GM12878 (cell line): Measurements from ENCODE around the gene RAB2B. TPM values are rescaled to one million over a fixed set of nuclear protein-coding genes. Genes with fewer than 3 reads are reported as not detected.
A peak's percentile ranks its signal among the peaks of the same experiment; 100 is the strongest.

Source experiments
- ATAC-seq: fragments of 200-7000 bp; cut with Tn5 transposase; 3 replicates; pipeline ENCODE4 v1.9.1; 2020; ENCODE audit warnings: mild to moderate bottlenecking, moderate library complexity
- Bru-seq: library from RNA; stranded (reverse); fragments of 400-500 nt; gene quantifications from one replicate; lab custom pipeline; 2021; lab: Mats Ljungman, UMichigan
- BruChase-seq, 2 experiments: library from RNA; stranded (reverse); fragments of 400-500 nt; gene quantifications; one replicate each; lab custom pipeline; 2021; lab: Mats Ljungman, UMichigan
- BruUV-seq: library from RNA; stranded (reverse); fragments of 400-500 nt; replicated peaks from 2 replicates; lab custom pipeline; 2021; lab: Mats Ljungman, UMichigan
- CTCF ChIA-PET: fragments of 300-600 bp; sonication (Branson Sonifier 250); formaldehyde crosslinking; extraction: SDS; loops from one replicate; lab custom pipeline; 2021; ENCODE audit warnings: inconsistent platforms; lab: Yijun Ruan, JAX
- POLR2A ChIA-PET: fragments of 350-600 bp; formaldehyde crosslinking; extraction: SDS; loops from one replicate; lab custom pipeline; 2021; ENCODE audit warnings: inconsistent platforms; lab: Charles Lee
- RAD21 ChIA-PET: fragments of 300-600 bp; sonication (Branson Sonifier 250); formaldehyde crosslinking; loops from one replicate; lab custom pipeline; 2023; ENCODE audit warnings: antibody characterized with exemption; ENCODE audit not compliant: unreplicated experiment; lab: Charles Lee
- SMC1A ChIA-PET: fragments of 300-600 bp; sonication (Branson Sonifier 250); formaldehyde crosslinking; loops from one replicate; lab custom pipeline; 2023; ENCODE audit not compliant: unreplicated experiment, uncharacterized antibody; lab: Charles Lee
- DNase-seq: peaks from one replicate; pipeline ENCODE4 v3.0.0-alpha.2; 2011; ENCODE audit warnings: low read depth, low spot score
- FAIRE-seq: peaks from 3 replicates; lab custom pipeline; 2011; peaks lifted over from hg19 to GRCh38; lab: Jason Lieb, UNC
- H2AFZ ChIP-seq: 2 replicates; pipeline ENCODE4 v1.6.0; 2011; ENCODE audit warnings: low read depth, low read length, control low read depth; ENCODE audit not compliant: control insufficient read depth
- H3K27ac ChIP-seq: 2 replicates; pipeline ENCODE4 v1.5.1; 2011; ENCODE audit warnings: control low read depth; ENCODE audit not compliant: control insufficient read depth, insufficient read depth
- H3K27me3 ChIP-seq, 2 experiments: replicated peaks in 1 of 2; 2 replicates each; pipeline versions ENCODE4 v1.6.0 to v1.6.1; 2011; ENCODE audit warnings: low read length in 1 of 2; ENCODE audit not compliant: control insufficient read depth in 2 of 2, insufficient read depth in 2 of 2
- H3K36me3 ChIP-seq, 2 experiments: 2 replicates each; pipeline ENCODE4 v1.5.1; 2011; ENCODE audit warnings: low read length in 1 of 2; ENCODE audit not compliant: control insufficient read depth in 2 of 2, insufficient read depth in 2 of 2
- H3K4me1 ChIP-seq: 2 replicates; pipeline ENCODE4 v1.6.1; 2011; ENCODE audit warnings: mild to moderate bottlenecking, low read length, moderate library complexity, mixed read lengths; ENCODE audit not compliant: control insufficient read depth, insufficient read depth
- H3K4me2 ChIP-seq: 2 replicates; pipeline ENCODE4 v1.6.0; 2011; ENCODE audit warnings: control low read depth; ENCODE audit not compliant: control insufficient read depth, insufficient read depth
- H3K4me3 ChIP-seq: fragments of 200-600 bp; sonication (generic); 2 replicates; pipeline ENCODE4 v1.5.1; 2016
- H3K79me2 ChIP-seq: 2 replicates; pipeline ENCODE4 v1.6.0; 2011; ENCODE audit warnings: low read length; ENCODE audit not compliant: control insufficient read depth, insufficient read depth
- H3K9ac ChIP-seq: 2 replicates; pipeline ENCODE4 v1.8.0; 2011; ENCODE audit warnings: low read length, control low read depth, mixed read lengths; ENCODE audit not compliant: control insufficient read depth, insufficient read depth
- H3K9me3 ChIP-seq: replicated peaks from 3 replicates; pipeline ENCODE4 v1.5.1; 2011; ENCODE audit warnings: mild to moderate bottlenecking, low read length; ENCODE audit not compliant: control insufficient read depth, insufficient read depth
- H4K20me1 ChIP-seq: 2 replicates; pipeline ENCODE4 v1.6.0; 2011; ENCODE audit not compliant: control insufficient read depth, insufficient read depth
- NFYA ChIP-seq: IDR thresholded peaks from 2 replicates; pipeline ENCODE4 v1.6.1; 2011; ENCODE audit warnings: low read depth, mild to moderate bottlenecking, low read length, improper control_type of control experiment, borderline replicate concordance
- NKRF ChIP-seq: fragments of 450-650 bp; conservative IDR thresholded peaks from 2 replicates; pipeline ENCODE4 v1.6.1; 2017; ENCODE audit warnings: mild to moderate bottlenecking, moderate library complexity
- POLR2AphosphoS2 ChIP-seq: IDR thresholded peaks from 2 replicates; pipeline ENCODE4 v1.6.1; 2011; ENCODE audit warnings: low read depth, mild to moderate bottlenecking, low read length, improper control_type of control experiment, moderate library complexity
- SIX5 ChIP-seq: IDR thresholded peaks from 2 replicates; pipeline ENCODE4 v1.6.1; 2011; ENCODE audit warnings: mild to moderate bottlenecking, low read depth, low read length, moderate library complexity; ENCODE audit not compliant: severe bottlenecking
- SMAD1 ChIP-seq: fragments of 450-650 bp; IDR thresholded peaks from 2 replicates; pipeline ENCODE4 v1.6.1; 2018; ENCODE audit warnings: mild to moderate bottlenecking, low read depth; ENCODE audit not compliant: partially characterized antibody
- ZNF384 ChIP-seq: IDR thresholded peaks from 2 replicates; pipeline ENCODE4 v1.6.1; 2012; ENCODE audit warnings: low read depth, mild to moderate bottlenecking, low read length, improper control_type of control experiment, borderline replicate concordance
- WGBS: methylation state at CpG from one replicate; pipeline ENCODE4 v1.1.6; 2016; ENCODE audit warnings: low lambda C conversion rate; ENCODE audit not compliant: insufficient replicate concordance, insufficient coverage; ENCODE audit errors: missing lambda C conversion rate; 5-methylcytosine and 5-hydroxymethylcytosine counted together
- in situ Hi-C: fragments of 300-500 bp; cut with MboI; formaldehyde crosslinking; loops from 9 replicates; pipeline ENCODE4 v1.14.3; 2018; ENCODE audit warnings: mixed read lengths
- intact Hi-C: fragments of 100-400 bp; cut with micrococcal nuclease; formaldehyde crosslinking; loops from one replicate; pipeline ENCODE4 v1.14.2; 2022; ENCODE audit not compliant: unreplicated experiment
- long read RNA-seq, 2 experiments: library from polyadenylated mRNA; unstranded; transcript quantifications; one replicate each; pipeline ENCODE4 v2.0.0, GENCODE V29; 2019 to 2020
- polyA minus RNA-seq, 3 experiments: library from RNA; depleted of rRNA, polyadenylated mRNA; stranded (reverse); fragments of >200 nt; gene quantifications; 2 replicates each; pipeline ENCODE4 v1.2.3, GENCODE V29; 2011
- polyA plus RNA-seq, 11 experiments: library from polyadenylated mRNA; depleted of rRNA in 4 of 11; unstranded in 6 of 11; stranded (reverse) in 5 of 11; fragments of >200 nt; fragmentation: Nextera tagmentation in 4 of 11; fragmentation: Illumina TruSeq in 1 of 11; extraction: Ambion mirVana in 4 of 11; extraction: Trizol in 1 of 11; gene quantifications; 1 replicate in 1 of 11; 2 replicates in 10 of 11; pipeline versions ENCODE4 v1.2.1 to v1.2.3, GENCODE V29; 2011 to 2016; ENCODE audit warnings: inconsistent platforms in 2 of 11, missing spikeins in 2 of 11, low read depth in 1 of 11
- total RNA-seq, 4 experiments: library from RNA; depleted of rRNA in 3 of 4; stranded (reverse); fragments of >200 nt in 3 of 4; fragmentation: Illumina TruSeq in 1 of 4; extraction: Trizol in 1 of 4; gene quantifications; 2 replicates each; pipeline versions ENCODE4 v1.2.1 to v1.2.3, GENCODE V29; 2013 to 2021
- TF ChIP-seq, protein P1 (sequence below): IDR thresholded peaks from 2 replicates; pipeline ENCODE4 v1.6.1; 2011; ENCODE audit warnings: low read depth, low read length, improper control_type of control experiment, borderline replicate concordance
- TF ChIP-seq, protein P2 (sequence below): IDR thresholded peaks from 2 replicates; pipeline ENCODE4 v1.6.1; 2012; ENCODE audit warnings: improper control_type of control experiment, low read depth, low read length; ENCODE audit not compliant: insufficient replicate concordance

RAB2B gene
- total RNA-seq (2013; cell fraction: nucleolus; rRNA removed): 60.8 and 71.3 TPM in 2 replicates
- total RNA-seq (2014; rRNA removed): 10.5 and 13.1 TPM in 2 replicates
- 18.8 and 19.9 TPM in 2 replicates for total RNA-seq (2014; rRNA removed; fragmentation: Illumina TruSeq; extraction: Trizol)
- 14.5 and 18.4 TPM in 2 replicates for total RNA-seq (2021)
- 14.8 TPM for polyA plus RNA-seq (2011; ENCODE audit: low read depth)
- 45.1 and 57.7 TPM in 2 replicates for polyA plus RNA-seq (2011; rRNA removed)
- polyA plus RNA-seq (2011; cell fraction: cytosol; rRNA removed): 22.4 and 26.5 TPM in 2 replicates
- polyA plus RNA-seq (2011; cell fraction: nucleus; rRNA removed): 37.8 and 42.7 TPM in 2 replicates
- polyA plus RNA-seq (2012): 20.1 and 20.4 TPM in 2 replicates
- polyA plus RNA-seq (2014; fragmentation: Illumina TruSeq; extraction: Trizol): 19.4 and 26.2 TPM in 2 replicates
- 1 to 10 TPM; 5.6 to 9.8 TPM for polyA plus RNA-seq (2014; fragmentation: Nextera tagmentation; extraction: Ambion mirVana)
- polyA plus RNA-seq (2014; rRNA removed): 16.4 and 18.8 TPM in 2 replicates
- 10 to 100 TPM in 1 of 2 experiments, 1 to 10 TPM in 1; 9.6 to 10.3 TPM for polyA plus RNA-seq (2016; fragmentation: Nextera tagmentation; extraction: Ambion mirVana)
- 36.3 and 51.9 TPM in 2 replicates for polyA minus RNA-seq (2011; rRNA and poly(A)+ RNA removed)
- 8.3 and 8.5 TPM in 2 replicates for polyA minus RNA-seq (2011; cell fraction: cytosol; rRNA and poly(A)+ RNA removed)
- 12.0 and 17.5 TPM in 2 replicates for polyA minus RNA-seq (2011; cell fraction: nucleus; rRNA and poly(A)+ RNA removed)
- percentile 90 among the genes with signal in this experiment for Bru-seq, nascent RNA
- BruChase-seq, experiment 1, labeled RNA remaining after a 6-hour chase: percentile 97 among the genes with signal in this experiment
- percentile 97 among the genes with signal in this experiment for BruChase-seq, experiment 2, labeled RNA remaining after a 2-hour chase
- long read RNA-seq, experiment 1: 0 reads
- long read RNA-seq, experiment 2, partial matches to known transcripts: 1 of 7 reads
- long read RNA-seq, experiment 2, other reads (novel, unspliced or antisense): 4 of 7 reads

GRCh38 chr14:21476925-21477681, at the start of gene RAB2B, which contains the start of gene TOX4:
RAB2B (minus strand) TSS chr14:21476959; CDS start chr14:21476872, 87 bp downstream.
TOX4 (plus strand) TSS chr14:21477195; CDS start chr14:21477279, 84 bp downstream.
- DNase-seq: peak; percentile 94
- WGBS: 2% methylated on average over 47 of the region's 49 CpGs
- peak within 1 kb of the TSS; percentile 77 for H3K27ac ChIP-seq
- ChIA-PET CTCF (interaction anchor here (0.6 to 4.0 kb wide), 15 partner anchors 11 to 465 kb away, joined by 3 to 31 read pairs (median 4); partner anchors contain the start of genes CHD8 and METTL3), POLR2A (interaction anchor here (0.6 to 2.6 kb wide), 9 partner anchors 18 to 69 kb away, joined by 3 to 7 read pairs (median 5); partner anchors contain the start of genes CHD8, METTL3 and SALL2), SMC1A (interaction anchor here (0.7 to 4.1 kb wide), 12 partner anchors 11 to 207 kb away, joined by 3 to 19 read pairs (median 4); partner anchors contain the start of genes METTL3 and SALL2), RAD21 (interaction anchor here (0.6 to 1.7 kb wide), 8 partner anchors 21 to 233 kb away, joined by 3 to 6 read pairs (median 4); partner anchors contain the start of genes CHD8 and SALL2)
- intact Hi-C loops: loop anchor here (1.0 kb wide), 2 partner anchors 21 to 40 kb away; partner anchors contain the start of gene CHD8
- in situ Hi-C loops: no loop called here
- H3K27me3 ChIP-seq: no peaks in the 10 kb centered on the region
- H3K36me3 ChIP-seq: peaks cover 0 to 3% of the 10 kb centered on the region in 2 experiments; a peak in 1 of 4 replicates
- peak within 1 kb of the TSS; percentile 88 for H2AFZ ChIP-seq
- peak within 1 kb of the TSS; percentile 88 for H3K4me2 ChIP-seq
- H3K9ac ChIP-seq: peak within 1 kb of the TSS; percentile 82
- peak; percentile 94 for FAIRE-seq
- peak within 1 kb of the TSS; percentile 99 for H3K4me3 ChIP-seq
- peak; percentile 98 for ATAC-seq
- H3K4me1 ChIP-seq: peaks cover 5% of the 10 kb centered on the region
- no peaks in the 10 kb centered on the region for H3K9me3 ChIP-seq
- H4K20me1 ChIP-seq: no peaks in the 10 kb centered on the region
- BruUV-seq: no TSS peak
- H3K79me2 ChIP-seq: peaks cover 27% of the 10 kb centered on the region
- TF ChIP-seq ZNF384 (no peak), NFYA (peak; percentile 25; the same call in 1 of the 2 replicates), NKRF (peak; percentile 78), SMAD1 (peak; percentile 54), SIX5 (peak; percentile 43), POLR2AphosphoS2 (peak; percentile 83; the same call in 1 of the 2 replicates)
- TF ChIP-seq, protein P1, sequence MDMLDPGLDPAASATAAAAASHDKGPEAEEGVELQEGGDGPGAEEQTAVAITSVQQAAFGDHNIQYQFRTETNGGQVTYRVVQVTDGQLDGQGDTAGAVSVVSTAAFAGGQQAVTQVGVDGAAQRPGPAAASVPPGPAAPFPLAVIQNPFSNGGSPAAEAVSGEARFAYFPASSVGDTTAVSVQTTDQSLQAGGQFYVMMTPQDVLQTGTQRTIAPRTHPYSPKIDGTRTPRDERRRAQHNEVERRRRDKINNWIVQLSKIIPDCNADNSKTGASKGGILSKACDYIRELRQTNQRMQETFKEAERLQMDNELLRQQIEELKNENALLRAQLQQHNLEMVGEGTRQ: no peak
- TF ChIP-seq, protein P2, sequence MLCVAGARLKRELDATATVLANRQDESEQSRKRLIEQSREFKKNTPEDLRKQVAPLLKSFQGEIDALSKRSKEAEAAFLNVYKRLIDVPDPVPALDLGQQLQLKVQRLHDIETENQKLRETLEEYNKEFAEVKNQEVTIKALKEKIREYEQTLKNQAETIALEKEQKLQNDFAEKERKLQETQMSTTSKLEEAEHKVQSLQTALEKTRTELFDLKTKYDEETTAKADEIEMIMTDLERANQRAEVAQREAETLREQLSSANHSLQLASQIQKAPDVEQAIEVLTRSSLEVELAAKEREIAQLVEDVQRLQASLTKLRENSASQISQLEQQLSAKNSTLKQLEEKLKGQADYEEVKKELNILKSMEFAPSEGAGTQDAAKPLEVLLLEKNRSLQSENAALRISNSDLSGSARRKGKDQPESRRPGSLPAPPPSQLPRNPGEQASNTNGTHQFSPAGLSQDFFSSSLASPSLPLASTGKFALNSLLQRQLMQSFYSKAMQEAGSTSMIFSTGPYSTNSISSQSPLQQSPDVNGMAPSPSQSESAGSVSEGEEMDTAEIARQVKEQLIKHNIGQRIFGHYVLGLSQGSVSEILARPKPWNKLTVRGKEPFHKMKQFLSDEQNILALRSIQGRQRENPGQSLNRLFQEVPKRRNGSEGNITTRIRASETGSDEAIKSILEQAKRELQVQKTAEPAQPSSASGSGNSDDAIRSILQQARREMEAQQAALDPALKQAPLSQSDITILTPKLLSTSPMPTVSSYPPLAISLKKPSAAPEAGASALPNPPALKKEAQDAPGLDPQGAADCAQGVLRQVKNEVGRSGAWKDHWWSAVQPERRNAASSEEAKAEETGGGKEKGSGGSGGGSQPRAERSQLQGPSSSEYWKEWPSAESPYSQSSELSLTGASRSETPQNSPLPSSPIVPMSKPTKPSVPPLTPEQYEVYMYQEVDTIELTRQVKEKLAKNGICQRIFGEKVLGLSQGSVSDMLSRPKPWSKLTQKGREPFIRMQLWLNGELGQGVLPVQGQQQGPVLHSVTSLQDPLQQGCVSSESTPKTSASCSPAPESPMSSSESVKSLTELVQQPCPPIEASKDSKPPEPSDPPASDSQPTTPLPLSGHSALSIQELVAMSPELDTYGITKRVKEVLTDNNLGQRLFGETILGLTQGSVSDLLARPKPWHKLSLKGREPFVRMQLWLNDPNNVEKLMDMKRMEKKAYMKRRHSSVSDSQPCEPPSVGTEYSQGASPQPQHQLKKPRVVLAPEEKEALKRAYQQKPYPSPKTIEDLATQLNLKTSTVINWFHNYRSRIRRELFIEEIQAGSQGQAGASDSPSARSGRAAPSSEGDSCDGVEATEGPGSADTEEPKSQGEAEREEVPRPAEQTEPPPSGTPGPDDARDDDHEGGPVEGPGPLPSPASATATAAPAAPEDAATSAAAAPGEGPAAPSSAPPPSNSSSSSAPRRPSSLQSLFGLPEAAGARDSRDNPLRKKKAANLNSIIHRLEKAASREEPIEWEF: no peak
